MCF 10A (cell line): ENCODE measurements around the gene FGF1. TPM values are rescaled to one million over a fixed set of nuclear protein-coding genes. Genes with fewer than 3 reads are reported as not detected.

Experiments used
- Bru-seq: library from RNA; stranded (reverse); fragments of 400-500 nt; gene quantifications from one replicate; lab custom pipeline; 2021; lab: Mats Ljungman, UMichigan
- BruChase-seq, 2 experiments: library from RNA; stranded (reverse); fragments of 400-500 nt; gene quantifications; one replicate each; lab custom pipeline; 2021; lab: Mats Ljungman, UMichigan
- BruUV-seq: library from RNA; stranded (reverse); fragments of 400-500 nt; replicated peaks from 2 replicates; lab custom pipeline; 2021; lab: Mats Ljungman, UMichigan
- CTCF ChIA-PET: fragments of 300-600 bp; sonication (Branson Sonifier 250); formaldehyde crosslinking; extraction: SDS; loops from one replicate; lab custom pipeline; 2021; ENCODE audit warnings: antibody characterized with exemption, inconsistent platforms; lab: Yijun Ruan, JAX
- POLR2A ChIA-PET: fragments of 300-600, 350-650 bp; sonication (Branson Sonifier 250); formaldehyde crosslinking; extraction: SDS; loops from one replicate; lab custom pipeline; 2020; ENCODE audit warnings: antibody characterized with exemption, inconsistent platforms; lab: Yijun Ruan, JAX
- DNase-seq: peaks from one replicate; pipeline ENCODE4 v3.0.0-alpha.2; 2018; ENCODE audit not compliant: unreplicated experiment
- H3K27ac Mint-ChIP-seq: one replicate; pipeline ENCODE4 v1.8.0; 2022; ENCODE audit warnings: mild to moderate bottlenecking, low read depth, mixed read lengths; ENCODE audit not compliant: unreplicated experiment
- H3K27me3 Mint-ChIP-seq: one replicate; pipeline ENCODE4 v1.8.0; 2022; ENCODE audit warnings: mixed read lengths; ENCODE audit not compliant: insufficient read depth, unreplicated experiment
- H3K36me3 Mint-ChIP-seq: one replicate; pipeline ENCODE4 v1.8.0; 2022; ENCODE audit warnings: mild to moderate bottlenecking, moderate library complexity, mixed read lengths; ENCODE audit not compliant: insufficient read depth, unreplicated experiment
- H3K4me1 Mint-ChIP-seq: one replicate; pipeline ENCODE4 v1.8.0; 2022; ENCODE audit warnings: mixed read lengths; ENCODE audit not compliant: insufficient read depth, unreplicated experiment
- H3K4me3 Mint-ChIP-seq: one replicate; pipeline ENCODE4 v1.8.0; 2022; ENCODE audit warnings: mild to moderate bottlenecking, moderate library complexity, mixed read lengths; ENCODE audit not compliant: unreplicated experiment
- H3K9me3 Mint-ChIP-seq: one replicate; pipeline ENCODE4 v1.8.0; 2022; ENCODE audit warnings: mixed read lengths; ENCODE audit not compliant: unreplicated experiment
- CTCF ChIP-seq: fragments of 200-600 bp; IDR thresholded peaks from one replicate; pipeline ENCODE4 v1.8.0; 2022; ENCODE audit warnings: antibody characterized with exemption, mild to moderate bottlenecking; ENCODE audit not compliant: unreplicated experiment
- intact Hi-C: fragments of 100-400 bp; cut with micrococcal nuclease; formaldehyde crosslinking; loops from 2 replicates; pipeline ENCODE4 v1.14.1; 2022
- long read RNA-seq: library from polyadenylated mRNA; stranded (forward); transcript quantifications from one replicate; pipeline ENCODE4 v2.0.0, GENCODE V29; 2022
- total RNA-seq: library from RNA; stranded (reverse); gene quantifications from 2 replicates; pipeline ENCODE4 v1.2.3, GENCODE V29; 2022

Gene FGF1
- total RNA-seq (0.34 and 0.65 TPM in 2 replicates), Bru-seq, nascent RNA (percentile 9 among the genes with signal in this experiment), BruChase-seq, experiment 1, labeled RNA remaining after a 6-hour chase (percentile 9 among the genes with signal in this experiment), BruChase-seq, experiment 2, labeled RNA remaining after a 2-hour chase (percentile 10 among the genes with signal in this experiment)
- long read RNA-seq, partial matches to known transcripts: 0 of 17 reads
- long read RNA-seq, other reads (novel, unspliced or antisense): 17 of 17 reads

- peak within 1 kb of the TSS; percentile 7 for H3K4me3 Mint-ChIP-seq
- TF ChIP-seq CTCF: no peak
- no peaks in the 10 kb centered on the region for H3K36me3 Mint-ChIP-seq
- H3K4me1 Mint-ChIP-seq: peaks cover 43% of the 10 kb centered on the region
- no TSS peak for BruUV-seq
- H3K27ac Mint-ChIP-seq: peak within 1 kb of the TSS; percentile 70
- peak; percentile 89 for DNase-seq
- H3K9me3 Mint-ChIP-seq: no peaks in the 10 kb centered on the region
- H3K27me3 Mint-ChIP-seq: no peaks in the 10 kb centered on the region
- intact Hi-C loops: no loop called here
- ChIA-PET POLR2A (interaction anchor here (0.7 to 4.6 kb wide), 16 partner anchors 9 to 458 kb away, joined by 3 to 23 read pairs (median 4); no protein-coding TSS in a partner anchor), CTCF (interaction anchor here (0.6 to 52.5 kb wide), 21 partner anchors 10 to 975 kb away, joined by 3 to 1243 read pairs (median 4); no protein-coding TSS in a partner anchor)
Measured at GRCh38 chr5:142685418-142686209, at the start of gene FGF1. Gene FGF1, minus strand, starts transcription at chr5:142686090. Its CDS starts 71,963 bp downstream, at chr5:142614127.

- no TSS peak for BruUV-seq
- no peak for DNase-seq
- Mint-ChIP-seq H3K27me3 (no peaks in the 10 kb centered on the region), H3K4me3 (no peak overlapping the region), H3K9me3 (no peaks in the 10 kb centered on the region), H3K4me1 (peaks cover 27% of the 10 kb centered on the region), H3K27ac (peak overlapping the region; percentile 86), H3K36me3 (peaks cover 7% of the 10 kb centered on the region)
- TF ChIP-seq CTCF: no peak
- ChIA-PET POLR2A (interaction anchor here (0.6 to 1.3 kb wide), 4 partner anchors 25 to 153 kb away, joined by 3 to 5 read pairs (median 3); partner anchors contain the start of gene ARHGAP26), CTCF (interaction anchor here (0.5 to 7.8 kb wide), 6 partner anchors 11 to 153 kb away, joined by 3 to 47 read pairs (median 6); no protein-coding TSS in a partner anchor)
- intact Hi-C loops: loop anchor here (5.0 kb wide), 1 partner anchor 100 kb away; no protein-coding TSS in a partner anchor
Measured at GRCh38 chr5:142727735-142728047, 41.8 kb upstream of the FGF1 start.

GRCh38 chr5:142726188-142726731, 40.4 kb upstream of the FGF1 start:
- ChIA-PET POLR2A (interaction anchor here (1.1 to 1.5 kb wide), 3 partner anchors 27 to 148 kb away, joined by 4 to 5 read pairs (median 4); partner anchors contain the start of gene ARHGAP26), CTCF (interaction anchor here (1.0 to 7.8 kb wide), 7 partner anchors 10 to 188 kb away, joined by 3 to 47 read pairs (median 6); no protein-coding TSS in a partner anchor)
- peaks cover 28% of the 10 kb centered on the region for H3K4me1 Mint-ChIP-seq
- DNase-seq: peak; percentile 93
- no peak for TF ChIP-seq CTCF
- no peak overlapping the region for H3K4me3 Mint-ChIP-seq
- BruUV-seq: TSS peak; percentile 97
- intact Hi-C loops: loop anchor here (1.0 to 5.0 kb wide), 2 partner anchors 44 to 101 kb away; partner anchors contain the start of gene ARHGAP26
- no peaks in the 10 kb centered on the region for H3K27me3 Mint-ChIP-seq
- peaks cover 7% of the 10 kb centered on the region for H3K36me3 Mint-ChIP-seq
- peak overlapping the region; percentile 86 for H3K27ac Mint-ChIP-seq
- H3K9me3 Mint-ChIP-seq: no peaks in the 10 kb centered on the region
